Measurements from ENCODE around the gene C14orf180. TPM values are rescaled to one million over a fixed set of nuclear protein-coding genes. Genes with fewer than 3 reads are reported as not detected.

The C14orf180 gene
- total RNA-seq, 1 experiment from 2014 or later = not detected

- Histone ChIP-seq H2BK15ac (ENCODE audit: low read depth, low read length) (no peak overlapping the region), H2AFZ (ENCODE audit: low read length) (no peak overlapping the region), H3K4me2 (ENCODE audit: insufficient read depth, insufficient read length, low read length) (no peak overlapping the region), H2BK20ac (ENCODE audit: low read depth, low read length, poor library complexity, severe bottlenecking) (no peak overlapping the region), H4K8ac (replicated peaks; ENCODE audit: insufficient read length, low read depth, low read length) (no peak overlapping the region), H3K23ac (ENCODE audit: insufficient read length, low read depth, low read length) (no peak overlapping the region), H4K91ac (ENCODE audit: insufficient read length, low read depth, low read length) (no peak overlapping the region), H4K5ac (ENCODE audit: insufficient read length, low read depth, low read length) (no peak overlapping the region), H3K18ac (ENCODE audit: insufficient read length, low read depth, low read length) (no peak overlapping the region), H2BK120ac (ENCODE audit: low read depth, low read length, poor library complexity, severe bottlenecking) (no peak overlapping the region), H4K20me1 (ENCODE audit: control insufficient read depth, insufficient read depth, insufficient read length) (no peaks in the 10 kb centered on the region), H3K9me3 (ENCODE audit: control insufficient read depth, low read depth, low read length) (no peaks in the 10 kb centered on the region), H3K27me3 (ENCODE audit: insufficient read depth, low read length) (no peaks in the 10 kb centered on the region), H3K4me1 (ENCODE audit: insufficient read depth, low read length) (no peaks in the 10 kb centered on the region), H2BK12ac (ENCODE audit: insufficient read length, low read depth, low read length) (no peak overlapping the region), H2AK5ac (ENCODE audit: insufficient read length, low read length) (no peak overlapping the region), H3K56ac (ENCODE audit: insufficient read length, low read depth, low read length) (no peak overlapping the region), H3K27ac (ENCODE audit: insufficient read length, low read depth, low read length) (no peak overlapping the region), H3K4ac (ENCODE audit: low read depth, low read length) (no peak overlapping the region), H3K79me1 (ENCODE audit: insufficient read depth, low read depth, low read length, poor library complexity, severe bottlenecking) (no peaks in the 10 kb centered on the region), H3K23me2 (ENCODE audit: insufficient read length, low read depth, low read length, poor library complexity, severe bottlenecking) (no peaks in the 10 kb centered on the region), H3K14ac (ENCODE audit: insufficient read depth, low read length) (no peak overlapping the region), H3K79me2 (ENCODE audit: insufficient read depth, low read length) (no peaks in the 10 kb centered on the region), H3T11ph (ENCODE audit: low read length) (no peak overlapping the region), H2BK5ac (ENCODE audit: insufficient read length, low read length) (no peak overlapping the region), H3K9ac (ENCODE audit: extremely low read depth, insufficient read length, low read length) (no peak overlapping the region)
- Mint-ChIP-seq H3K27me3 (ENCODE audit: low read depth) (peaks cover 2% of the 10 kb centered on the region; the same call in 1 of the 2 replicates), H3K36me3 (ENCODE audit: insufficient read depth in 1 of 3, low read depth in 3 of 3) (no peaks in the 10 kb centered on the region; a peak in 1 of 7 replicates), H3K27ac (no peak overlapping the region), H3K9me3 (no peaks in the 10 kb centered on the region), H3K4me3 (no peak overlapping the region), H3K4me1 (peaks cover 0 to 9% of the 10 kb centered on the region in 2 experiments; a peak in 2 of 4 replicates)
- DNase-seq = no peak
- WGBS (ENCODE audit: extremely low coverage, insufficient read length, low lambda C conversion rate) = no CpG with 5 or more reads among the region's 27 CpGs
- no peak for TF ChIP-seq CTCF (conservative IDR thresholded peaks at IDR 0.05)
Measured at GRCh38 chr14:104567141-104567956, 12.2 kb upstream of the C14orf180 start.

Data from H9 (cell line).